Measurements from ENCODE around the gene P2RY8.
"Not testable (repeated sequence)": the region's sequence is repeated elsewhere in the genome, so short reads cannot be mapped to it uniquely, and the experiment has no call there.

The P2RY8 gene

DNA sequence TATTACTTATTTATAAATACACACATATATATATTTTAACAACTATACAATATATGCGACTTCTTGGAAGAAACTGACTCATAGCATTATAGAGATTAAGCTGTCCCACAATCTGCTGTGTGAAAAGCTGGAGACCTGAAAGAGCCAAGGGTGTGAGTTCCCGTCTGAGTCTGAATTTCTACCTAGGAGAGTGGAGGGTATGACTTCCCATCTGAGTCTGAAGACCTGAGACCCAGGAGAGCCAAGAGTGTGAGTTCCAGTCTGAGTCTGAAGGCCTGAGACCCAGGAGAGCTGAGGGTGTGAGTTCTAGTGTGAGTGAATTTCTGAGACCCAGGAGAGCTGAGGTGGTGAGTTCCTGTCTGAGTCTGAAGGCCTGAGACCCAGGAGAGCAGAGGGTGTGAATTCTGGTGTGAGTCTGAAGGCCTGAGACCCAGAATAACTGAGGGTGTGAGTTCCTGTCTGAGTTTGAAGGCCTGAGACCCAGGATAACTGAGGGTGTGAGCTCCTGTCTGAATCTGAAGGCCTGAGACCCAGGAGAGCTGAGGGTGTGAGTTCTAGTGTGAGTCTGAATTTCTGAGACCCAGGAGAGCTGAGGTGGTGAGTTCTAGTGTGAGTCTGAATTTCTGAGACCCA is 8.9 kb upstream of the P2RY8 start:
- Histone ChIP-seq H3K79me2 (ENCODE audit: low read length) (no peaks in the 10 kb centered on the region), H3K4me3 (ENCODE audit: low read length) (no peak overlapping the region), H3K27ac (ENCODE audit: low read length) (no peak overlapping the region), H3K4me2 (ENCODE audit: low read depth, low read length) (no peak overlapping the region), H3K9me2 (replicated peaks; ENCODE audit: insufficient read depth, low read length) (no peaks in the 10 kb centered on the region), H3F3A (ENCODE audit: insufficient read depth, low read length) (no peaks in the 10 kb centered on the region), H3K4me1 (ENCODE audit: low read length) (no peaks in the 10 kb centered on the region), H2AFZ (ENCODE audit: low read length) (no peak overlapping the region), H3K9me3 (replicated peaks; ENCODE audit: insufficient read depth, low read length) (no peaks in the 10 kb centered on the region), H3K27me3 (replicated peaks; ENCODE audit: insufficient read depth, low read length) (no peaks in the 10 kb centered on the region), H3K9ac (ENCODE audit: low read length) (no peak overlapping the region), H3K36me3 (replicated peaks; ENCODE audit: insufficient read depth, low read length) (no peaks in the 10 kb centered on the region), H4K20me1 (ENCODE audit: insufficient read depth, low read length) (no peaks in the 10 kb centered on the region)
- TF ChIP-seq EZH2phosphoT487 (IDR thresholded peaks at IDR 0.05; ENCODE audit: low read length): no peak
- no peak for TF ChIP-seq EZH2 (optimal IDR thresholded peaks at IDR 0.05; ENCODE audit: low read depth, low read length)
- TF ChIP-seq, protein P1, sequence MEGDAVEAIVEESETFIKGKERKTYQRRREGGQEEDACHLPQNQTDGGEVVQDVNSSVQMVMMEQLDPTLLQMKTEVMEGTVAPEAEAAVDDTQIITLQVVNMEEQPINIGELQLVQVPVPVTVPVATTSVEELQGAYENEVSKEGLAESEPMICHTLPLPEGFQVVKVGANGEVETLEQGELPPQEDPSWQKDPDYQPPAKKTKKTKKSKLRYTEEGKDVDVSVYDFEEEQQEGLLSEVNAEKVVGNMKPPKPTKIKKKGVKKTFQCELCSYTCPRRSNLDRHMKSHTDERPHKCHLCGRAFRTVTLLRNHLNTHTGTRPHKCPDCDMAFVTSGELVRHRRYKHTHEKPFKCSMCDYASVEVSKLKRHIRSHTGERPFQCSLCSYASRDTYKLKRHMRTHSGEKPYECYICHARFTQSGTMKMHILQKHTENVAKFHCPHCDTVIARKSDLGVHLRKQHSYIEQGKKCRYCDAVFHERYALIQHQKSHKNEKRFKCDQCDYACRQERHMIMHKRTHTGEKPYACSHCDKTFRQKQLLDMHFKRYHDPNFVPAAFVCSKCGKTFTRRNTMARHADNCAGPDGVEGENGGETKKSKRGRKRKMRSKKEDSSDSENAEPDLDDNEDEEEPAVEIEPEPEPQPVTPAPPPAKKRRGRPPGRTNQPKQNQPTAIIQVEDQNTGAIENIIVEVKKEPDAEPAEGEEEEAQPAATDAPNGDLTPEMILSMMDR (IDR thresholded peaks at IDR 0.05; ENCODE audit: low read length): no peak
- no peak for DNase-seq

DNA sequence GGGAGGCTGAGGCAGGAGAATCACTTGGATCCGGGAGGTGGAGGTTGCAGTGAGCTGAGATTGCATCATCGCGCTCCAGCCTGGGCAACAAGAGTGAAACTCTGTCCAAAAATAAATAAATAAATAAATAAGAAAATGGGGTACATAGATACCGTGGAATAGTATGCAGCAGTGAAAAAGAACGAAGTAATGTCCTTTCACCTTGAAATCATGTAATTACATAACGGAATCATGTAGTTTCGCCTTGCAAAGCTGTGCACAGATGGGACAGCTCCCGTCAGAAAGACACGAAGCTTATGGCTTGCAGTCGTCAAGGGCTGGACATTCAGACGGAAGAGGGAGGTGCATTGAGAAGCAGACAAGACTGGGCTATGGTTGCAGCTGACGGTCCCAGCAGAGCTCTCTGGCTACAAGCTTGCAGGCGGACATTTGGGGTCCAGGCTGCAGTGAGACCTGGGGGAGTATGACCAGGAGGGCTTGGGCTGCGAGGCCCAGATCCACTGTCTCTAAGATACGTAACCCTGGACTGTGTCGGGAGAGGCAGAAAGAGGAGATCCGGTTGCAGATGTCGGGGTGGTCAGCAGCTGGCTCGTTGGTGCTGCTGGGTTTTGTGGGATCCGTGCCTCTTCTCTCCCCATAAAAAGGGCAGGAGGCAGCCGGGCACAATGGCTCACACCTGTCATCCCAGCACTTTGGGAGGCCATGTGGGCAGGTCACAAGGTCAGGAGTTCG is 6.2 kb upstream of the P2RY8 start:
- no peaks in the 10 kb centered on the region for H4K20me1 ChIP-seq (ENCODE audit: insufficient read depth, low read length)
- no peak overlapping the region for H3K27ac ChIP-seq (ENCODE audit: low read length)
- H3K9me2 ChIP-seq (replicated peaks; ENCODE audit: insufficient read depth, low read length): no peaks in the 10 kb centered on the region
- no peak overlapping the region for H3K4me2 ChIP-seq (ENCODE audit: low read depth, low read length)
- no peaks in the 10 kb centered on the region for H3K36me3 ChIP-seq (replicated peaks; ENCODE audit: insufficient read depth, low read length)
- H3K4me1 ChIP-seq (ENCODE audit: low read length): no peaks in the 10 kb centered on the region
- DNase-seq: no peak
- H3K9ac ChIP-seq (ENCODE audit: low read length): no peak overlapping the region
- H3K9me3 ChIP-seq (replicated peaks; ENCODE audit: insufficient read depth, low read length): no peaks in the 10 kb centered on the region
- no peaks in the 10 kb centered on the region for H3F3A ChIP-seq (ENCODE audit: insufficient read depth, low read length)
- H3K27me3 ChIP-seq (replicated peaks; ENCODE audit: insufficient read depth, low read length): no peaks in the 10 kb centered on the region
- H2AFZ ChIP-seq (ENCODE audit: low read length): no peak overlapping the region
- H3K79me2 ChIP-seq (ENCODE audit: low read length): no peaks in the 10 kb centered on the region
- TF ChIP-seq EZH2phosphoT487 (IDR thresholded peaks at IDR 0.05; ENCODE audit: low read length) (no peak), EZH2 (optimal IDR thresholded peaks at IDR 0.05; ENCODE audit: low read depth, low read length) (no peak)
- TF ChIP-seq, protein P1 (IDR thresholded peaks at IDR 0.05; ENCODE audit: low read length): no peak
- no peak overlapping the region for H3K4me3 ChIP-seq (ENCODE audit: low read length)

DNA sequence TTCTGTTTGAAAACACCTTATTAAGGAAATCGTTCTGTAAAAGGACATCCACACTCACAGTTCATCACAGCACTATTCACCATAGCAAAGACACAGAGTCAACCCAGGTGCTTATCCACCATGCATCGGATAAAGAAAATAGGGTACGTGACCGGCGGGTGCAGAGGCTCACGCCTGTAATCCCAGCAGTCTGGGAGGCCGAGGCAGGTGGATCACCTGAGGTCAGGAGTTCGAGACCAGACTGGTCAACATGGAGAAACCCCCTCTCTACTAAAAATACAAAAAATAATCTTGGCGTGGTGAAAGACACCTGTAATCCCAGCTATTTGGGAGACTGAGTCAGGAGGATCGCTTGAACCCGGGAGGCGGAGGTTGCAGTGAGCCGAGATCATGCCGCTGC is 2.2 kb upstream of the P2RY8 start:
- not testable (repeated sequence) for H3K4me3 ChIP-seq (ENCODE audit: low read length); H2AFZ ChIP-seq (ENCODE audit: low read length); H3K9me3 ChIP-seq (replicated peaks; ENCODE audit: insufficient read depth, low read length); H3K9ac ChIP-seq (ENCODE audit: low read length); H3K9me2 ChIP-seq (replicated peaks; ENCODE audit: insufficient read depth, low read length); H3K4me1 ChIP-seq (ENCODE audit: low read length); H3K4me2 ChIP-seq (ENCODE audit: low read depth, low read length); H3K27me3 ChIP-seq (replicated peaks; ENCODE audit: insufficient read depth, low read length); H3K36me3 ChIP-seq (replicated peaks; ENCODE audit: insufficient read depth, low read length); H3K27ac ChIP-seq (ENCODE audit: low read length); DNase-seq; H4K20me1 ChIP-seq (ENCODE audit: insufficient read depth, low read length)
- peaks cover 30% of the 10 kb centered on the region for H3F3A ChIP-seq (ENCODE audit: insufficient read depth, low read length)
- peaks cover 21% of the 10 kb centered on the region for H3K79me2 ChIP-seq (ENCODE audit: low read length)

DNA sequence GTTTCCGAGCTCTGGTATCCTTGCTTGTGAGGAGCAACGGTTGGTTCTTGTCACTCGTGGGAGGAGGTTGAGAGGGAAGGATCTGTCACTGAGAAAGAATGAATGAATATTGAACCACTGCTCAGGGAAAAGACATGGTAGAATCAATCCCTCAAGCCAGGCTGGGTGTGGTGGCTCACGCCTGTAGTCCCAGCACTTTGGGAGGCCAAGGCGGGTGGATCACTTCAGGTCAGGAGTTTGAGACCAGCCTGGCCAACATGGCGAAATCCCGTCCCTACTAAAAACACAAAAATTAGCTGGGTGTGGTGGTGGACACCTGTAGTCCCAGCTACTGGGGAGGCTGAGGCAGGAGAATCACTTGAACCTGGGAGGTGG is 718 bp upstream of the P2RY8 start:
- 0 out of 2 replicates have a peak overlapping the region, but pooled peaks have one; percentile 61 for H2AFZ ChIP-seq (ENCODE audit: low read length)
- H3K9me2 ChIP-seq (replicated peaks; ENCODE audit: insufficient read depth, low read length); H3K4me1 ChIP-seq (ENCODE audit: low read length); H3K36me3 ChIP-seq (replicated peaks; ENCODE audit: insufficient read depth, low read length); H3K9me3 ChIP-seq (replicated peaks; ENCODE audit: insufficient read depth, low read length); H3K27me3 ChIP-seq (replicated peaks; ENCODE audit: insufficient read depth, low read length); H4K20me1 ChIP-seq (ENCODE audit: insufficient read depth, low read length); DNase-seq: not testable (repeated sequence)
- H3K9ac ChIP-seq (ENCODE audit: low read length): peak overlapping the region; percentile 100
- peaks cover 26% of the 10 kb centered on the region for H3K79me2 ChIP-seq (ENCODE audit: low read length)
- H3F3A ChIP-seq (ENCODE audit: insufficient read depth, low read length): peaks cover 30% of the 10 kb centered on the region
- H3K27ac ChIP-seq (ENCODE audit: low read length): peak overlapping the region; percentile 99
- peak overlapping the region; percentile 80 for H3K4me3 ChIP-seq (ENCODE audit: low read length)
- peak overlapping the region; percentile 88 for H3K4me2 ChIP-seq (ENCODE audit: low read depth, low read length)

Measured in MM.1S (cell line).